Activated CD8-positive, alpha-beta memory T cell treated with anti-CD3 and anti-CD28 coated beads for 4 hours (primary cell): Measurements from ENCODE around the gene VWA7.
A peak's percentile ranks its signal among the peaks of the same experiment; 100 is the strongest.

Source experiments
- DNase-seq, 2 donors: peaks; one replicate each; pipeline ENCODE4 v3.0.0-alpha.2; 2020; ENCODE audit warnings: low read depth in 2 of 2

Gene VWA7

DNA sequence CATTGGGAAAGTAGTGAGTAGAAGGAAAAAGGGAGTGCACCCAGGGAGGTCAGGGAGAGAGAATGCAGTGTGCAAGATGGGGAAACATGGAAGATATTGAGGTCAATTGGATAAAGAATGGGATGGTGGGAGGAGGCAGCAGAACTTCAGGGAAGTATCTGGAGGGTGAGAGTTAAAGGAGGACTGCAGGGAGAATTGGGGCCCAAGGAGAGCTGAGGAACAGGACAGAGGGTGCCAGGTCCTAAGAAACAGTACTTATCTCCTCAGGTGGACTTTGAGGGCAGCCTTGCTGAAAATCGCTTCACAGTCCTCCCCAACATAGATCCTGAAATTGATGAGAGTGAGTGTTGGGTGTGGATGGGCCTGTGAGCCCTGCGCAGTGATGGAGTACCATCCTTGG lies 18.8 kb downstream of the VWA7 start:
- DNase-seq: no peak

DNA sequence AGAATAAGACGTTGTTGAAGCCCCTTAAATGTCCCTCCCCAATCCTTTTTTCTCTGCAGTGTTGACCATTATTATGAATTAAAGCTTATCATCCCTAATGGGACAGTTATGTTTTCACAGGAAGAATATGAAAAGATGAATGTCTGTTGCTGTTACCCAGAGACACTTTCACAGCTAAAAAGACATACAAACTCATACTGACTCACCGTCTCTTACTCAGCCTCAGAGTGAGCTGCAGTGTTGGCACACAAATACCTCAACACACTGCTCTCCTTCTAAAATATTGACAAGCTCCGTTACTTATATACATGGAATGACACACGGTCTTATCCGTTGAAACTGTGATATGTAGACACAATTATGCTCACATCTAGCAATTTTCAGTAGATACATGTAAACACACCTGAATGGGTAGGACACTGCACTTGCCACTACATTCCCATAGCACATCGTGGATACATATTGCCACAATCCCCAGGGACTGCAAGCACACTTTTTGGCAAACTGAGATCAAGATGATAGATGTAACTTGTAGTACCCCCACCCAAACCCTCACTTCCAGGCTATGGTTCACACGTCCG lies 24.3 kb downstream of the VWA7 start:
- DNase-seq: no peak

DNA sequence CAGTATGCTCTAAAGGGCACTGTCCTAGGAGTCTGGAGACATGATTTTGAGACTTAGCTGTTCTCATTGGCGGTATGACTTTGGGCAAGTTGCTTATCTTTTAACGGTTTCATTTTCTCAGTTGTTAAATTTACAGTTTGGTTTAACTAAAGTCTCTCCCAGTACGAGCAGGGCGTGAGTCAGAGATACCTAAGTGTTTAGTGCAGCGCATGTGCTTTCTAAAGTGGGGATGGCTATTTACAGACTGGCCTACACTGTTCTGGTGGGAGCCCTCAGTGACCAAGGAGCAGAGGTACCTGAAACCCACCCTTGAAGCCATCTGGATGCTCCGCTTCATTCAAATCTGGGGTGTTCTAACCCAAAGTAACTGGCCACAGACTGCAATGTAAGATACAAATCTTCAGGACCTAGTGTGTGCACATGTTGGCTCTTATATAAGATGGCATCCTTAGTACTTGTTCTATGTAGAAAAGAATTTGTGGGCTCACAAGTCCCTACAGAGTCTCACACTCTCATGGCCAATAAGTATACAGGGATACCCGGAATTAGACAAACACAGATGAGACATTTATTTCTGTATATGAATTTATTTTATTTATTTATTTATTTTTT lies 26.6 kb downstream of the VWA7 start:
- no peak for DNase-seq

DNA sequence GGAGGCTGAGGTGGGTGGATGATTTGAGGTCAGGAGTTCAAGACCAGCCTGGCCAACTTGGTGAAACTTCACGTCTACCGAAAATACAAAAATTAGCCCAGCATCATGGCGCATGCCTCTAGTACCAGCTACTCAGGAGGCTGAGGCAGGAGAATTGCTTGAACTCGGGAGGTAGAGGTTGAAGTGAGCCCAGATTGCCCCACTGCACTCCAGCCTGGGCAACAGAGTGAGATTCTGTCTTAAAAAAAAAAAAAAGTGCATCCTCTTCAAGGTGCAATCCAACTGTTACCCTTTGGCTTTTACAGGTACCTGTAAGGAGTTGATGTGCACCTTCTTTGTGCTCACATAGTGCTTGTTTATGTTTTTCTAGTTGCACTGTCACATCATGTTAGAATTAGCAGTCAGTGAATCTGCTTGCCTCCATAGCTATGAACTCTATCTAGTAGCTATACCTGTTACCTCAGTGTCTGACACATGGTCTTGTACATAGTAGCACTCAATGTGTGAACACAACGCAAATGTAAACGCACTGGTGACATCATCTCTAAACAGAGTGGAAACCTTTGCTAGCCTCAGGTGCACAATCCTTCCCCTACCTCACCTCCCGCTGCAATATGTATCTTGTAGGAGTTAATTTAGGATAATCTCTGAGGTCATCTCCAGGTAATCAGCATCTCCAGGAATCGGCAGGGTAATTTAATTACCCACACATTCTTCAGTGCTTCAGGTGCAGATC lies 27.7 kb downstream of the VWA7 start:
- DNase-seq: no peak

DNA sequence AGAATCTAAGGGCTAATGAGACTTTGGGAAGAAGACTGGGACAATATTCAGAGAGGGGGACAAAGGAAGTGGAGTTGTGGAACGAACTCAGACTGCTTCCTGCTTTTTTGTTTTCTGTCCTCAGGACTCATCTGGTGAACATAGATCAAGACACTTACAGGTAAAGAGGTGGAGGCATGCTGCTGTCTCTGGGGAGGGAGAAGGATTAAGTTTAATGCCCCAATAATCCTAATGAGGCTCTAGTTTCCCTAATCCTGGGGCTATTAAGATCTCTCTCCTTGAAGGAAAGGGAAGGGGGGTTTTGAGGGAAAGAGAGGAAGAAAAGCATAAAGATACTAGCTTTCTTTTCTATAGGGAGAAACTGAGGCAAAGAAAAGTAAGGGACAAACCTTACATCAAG lies 32.7 kb downstream of the VWA7 start:
- no peak for DNase-seq

DNA sequence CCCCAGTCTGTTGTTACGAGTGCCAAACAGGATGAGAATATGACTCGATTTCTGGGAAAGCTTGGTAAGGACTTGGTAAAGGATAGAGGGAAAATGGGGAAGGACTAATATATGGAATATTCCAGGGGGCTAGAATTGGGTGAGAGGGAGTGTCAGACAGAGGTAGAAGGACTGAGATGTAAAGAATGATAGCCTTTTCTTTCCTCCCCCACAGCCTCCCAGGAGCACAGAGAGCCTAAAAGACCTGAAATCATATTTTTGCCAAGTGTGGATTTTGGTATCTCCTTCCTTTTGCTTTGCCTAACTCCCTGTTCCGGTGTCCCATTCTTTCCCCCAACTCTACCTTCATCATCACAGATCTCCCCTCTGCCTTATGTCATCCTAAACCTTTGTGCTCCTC lies 34.2 kb downstream of the VWA7 start:
- DNase-seq: no peak

DNA sequence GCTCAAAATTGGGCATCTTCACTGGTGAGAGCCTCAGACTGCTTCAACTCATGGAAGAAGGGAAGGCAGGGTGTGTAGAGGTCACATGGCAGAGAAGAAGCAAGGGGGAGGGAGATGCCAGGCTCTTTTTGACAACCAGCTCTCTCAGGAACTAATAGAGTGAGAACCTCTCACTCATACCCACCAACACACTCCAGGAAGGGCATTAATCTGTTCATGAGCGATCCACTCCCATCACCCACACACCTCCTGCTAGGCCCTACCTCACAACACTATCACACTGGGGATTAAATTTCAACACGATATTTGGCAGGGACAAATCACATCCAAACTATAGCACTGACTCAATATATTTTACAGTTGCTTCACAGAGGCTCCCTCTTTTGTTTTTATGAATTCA lies 35.3 kb downstream of the VWA7 start:
- no peak for DNase-seq

DNA sequence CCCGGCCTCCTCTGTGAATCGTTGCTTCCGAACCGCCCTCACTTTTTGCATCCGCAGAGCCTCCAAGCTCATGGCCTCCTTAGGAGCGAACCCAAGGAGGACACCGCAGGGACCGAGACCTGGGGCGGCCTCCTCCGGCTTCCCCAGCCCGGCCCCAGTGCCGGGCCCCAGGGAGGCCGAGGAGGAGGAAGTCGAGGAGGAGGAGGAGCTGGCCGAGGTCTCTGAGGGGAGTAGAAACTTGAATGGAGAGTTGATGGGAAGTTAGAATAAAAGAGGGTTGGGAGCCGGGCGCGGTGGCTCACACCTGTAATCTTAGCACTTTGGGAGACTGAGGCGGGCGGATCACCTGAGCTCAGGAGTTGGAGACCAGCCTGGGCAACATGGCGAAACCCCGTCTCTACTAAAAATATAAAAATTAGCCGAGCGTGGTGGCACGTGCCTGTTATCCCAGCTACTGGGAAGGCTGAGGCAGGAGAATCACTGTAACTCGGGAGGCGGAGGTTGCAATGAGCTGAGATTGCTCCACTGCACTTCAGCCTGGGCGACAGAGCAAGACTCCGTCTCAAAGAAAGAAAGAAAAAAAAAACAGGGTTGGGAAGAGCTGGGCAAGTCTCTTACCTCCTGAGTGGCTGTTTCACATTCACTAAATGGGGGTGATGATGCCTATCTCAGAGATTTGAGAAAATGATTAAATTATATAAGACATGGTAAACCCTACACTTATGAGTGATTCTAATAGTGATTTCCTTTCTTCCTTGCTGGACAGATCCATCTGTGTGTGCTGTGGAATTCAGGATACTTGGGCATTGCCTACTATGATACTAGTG lies 36.5 kb downstream of the VWA7 start:
- DNase-seq: no peak

DNA sequence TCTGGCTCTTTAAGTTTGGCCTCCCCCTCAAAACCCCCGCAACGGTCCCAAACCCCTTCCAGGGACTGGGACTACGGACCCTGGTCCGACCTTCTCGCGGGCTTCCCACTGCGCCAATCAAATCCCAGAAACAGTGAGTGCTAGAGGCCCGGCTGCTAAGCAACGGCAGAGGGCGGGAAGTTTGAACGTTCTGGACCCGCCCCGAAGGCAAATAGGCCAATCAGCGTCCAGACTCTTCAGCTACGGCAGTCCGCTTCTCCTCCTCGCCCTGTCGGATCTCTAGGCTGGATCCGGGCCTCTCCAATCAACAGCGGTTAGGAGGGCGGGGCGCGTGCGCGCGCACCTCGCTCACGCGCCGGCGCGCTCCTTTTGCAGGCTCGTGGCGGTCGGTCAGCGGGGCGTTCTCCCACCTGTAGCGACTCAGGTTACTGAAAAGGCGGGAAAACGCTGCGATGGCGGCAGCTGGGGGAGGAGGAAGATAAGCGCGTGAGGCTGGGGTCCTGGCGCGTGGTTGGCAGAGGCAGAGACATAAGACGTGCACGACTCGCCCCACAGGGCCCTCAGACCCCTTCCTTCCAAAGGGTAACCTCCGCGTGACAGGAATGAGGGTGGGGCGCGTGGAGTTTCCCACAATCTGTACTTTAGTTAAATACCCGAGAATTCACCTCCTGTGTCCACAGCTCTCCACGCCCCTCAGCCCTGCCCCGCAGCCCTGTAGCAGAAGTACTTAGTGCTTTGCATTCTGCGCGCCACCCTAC lies 37.3 kb downstream of the VWA7 start, which contains the start of gene MSH5:
Gene MSH5, plus strand, starts transcription at position 367 of the 758 bp plus-strand sequence. CDS start 462 bp downstream, outside the sequence.
- peak; percentile 92 for DNase-seq

DNA sequence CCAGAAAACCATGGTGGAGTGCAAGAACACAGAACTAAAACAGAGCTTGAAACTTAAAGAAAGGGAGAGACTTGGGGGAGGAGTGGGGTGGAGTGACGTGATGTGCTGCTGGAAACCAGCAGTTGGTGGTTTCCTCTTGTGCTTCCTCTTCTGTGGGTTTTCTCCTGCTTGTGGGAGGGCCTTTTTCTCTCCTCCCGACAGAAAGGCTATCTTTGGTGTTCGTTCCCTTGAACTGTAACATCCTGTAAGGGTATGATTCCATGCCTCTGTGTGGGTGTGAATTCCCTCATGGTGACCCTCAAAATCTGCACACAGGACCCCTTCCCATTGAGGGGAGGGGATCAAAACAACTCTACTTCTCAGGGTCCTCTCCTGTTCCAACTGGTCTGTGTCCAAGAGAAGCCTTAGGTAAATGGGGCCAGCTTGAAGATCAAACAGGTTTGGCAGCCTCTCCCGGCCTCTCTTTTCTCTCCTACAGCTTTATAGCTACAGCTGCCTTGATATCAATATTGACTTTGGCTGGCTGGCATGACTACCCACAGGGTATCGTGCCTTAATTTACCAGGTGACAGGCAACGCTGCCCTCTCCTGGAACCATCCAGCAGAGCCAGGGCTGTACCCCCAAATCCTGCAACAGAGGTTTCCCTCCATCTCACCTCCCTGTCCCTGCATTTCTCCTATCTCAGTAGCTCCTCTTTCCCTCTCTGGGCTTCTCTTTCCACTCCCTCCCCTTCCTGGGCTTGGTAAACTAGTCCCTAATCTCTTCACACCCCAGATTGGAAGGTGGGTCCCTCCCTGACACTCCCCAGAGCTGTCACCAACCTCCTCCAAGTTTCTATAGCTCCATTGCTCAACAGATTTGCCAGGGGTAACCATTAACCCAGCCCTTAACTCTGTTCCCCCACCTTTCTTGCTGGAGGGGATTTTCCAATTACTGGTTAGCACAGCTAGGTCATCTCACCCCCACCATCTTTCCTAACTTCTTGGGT lies 38.8 kb downstream of the VWA7 start:
- peak in 1 of 2 donors; percentile 45 for DNase-seq

DNA sequence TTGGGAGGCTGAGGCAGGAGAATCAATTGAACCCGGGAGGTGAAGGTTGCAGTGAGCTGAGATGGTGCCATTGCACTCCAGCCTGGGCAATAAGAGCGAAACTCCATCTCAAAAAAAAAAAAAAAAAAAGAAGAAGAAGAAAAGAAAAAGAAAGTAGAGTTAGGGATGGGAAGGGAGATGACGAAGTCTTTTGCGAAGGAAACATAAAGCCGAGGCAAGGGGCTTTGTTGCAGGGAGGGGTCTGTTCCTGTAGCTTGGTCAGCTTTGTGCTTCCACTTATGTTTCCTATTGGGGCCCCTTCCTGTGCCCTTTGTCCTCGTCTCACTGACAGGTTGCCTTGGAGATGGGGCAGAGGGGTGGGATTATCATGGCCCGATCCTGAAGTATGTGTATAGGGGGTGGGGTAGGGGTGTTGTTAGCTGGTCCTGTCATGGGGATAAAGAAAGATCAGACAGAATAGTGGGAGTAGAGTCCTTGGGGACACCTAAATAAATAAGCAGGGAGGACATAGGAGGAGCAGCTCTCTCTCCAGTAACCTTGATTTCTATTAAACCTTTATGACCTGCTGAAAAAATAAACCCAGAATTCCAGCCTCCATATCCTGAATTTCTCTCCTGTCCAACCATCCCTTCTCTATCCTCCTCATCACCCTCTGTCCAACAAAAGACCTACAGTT lies 39.7 kb downstream of the VWA7 start:
- no peak for DNase-seq

DNA sequence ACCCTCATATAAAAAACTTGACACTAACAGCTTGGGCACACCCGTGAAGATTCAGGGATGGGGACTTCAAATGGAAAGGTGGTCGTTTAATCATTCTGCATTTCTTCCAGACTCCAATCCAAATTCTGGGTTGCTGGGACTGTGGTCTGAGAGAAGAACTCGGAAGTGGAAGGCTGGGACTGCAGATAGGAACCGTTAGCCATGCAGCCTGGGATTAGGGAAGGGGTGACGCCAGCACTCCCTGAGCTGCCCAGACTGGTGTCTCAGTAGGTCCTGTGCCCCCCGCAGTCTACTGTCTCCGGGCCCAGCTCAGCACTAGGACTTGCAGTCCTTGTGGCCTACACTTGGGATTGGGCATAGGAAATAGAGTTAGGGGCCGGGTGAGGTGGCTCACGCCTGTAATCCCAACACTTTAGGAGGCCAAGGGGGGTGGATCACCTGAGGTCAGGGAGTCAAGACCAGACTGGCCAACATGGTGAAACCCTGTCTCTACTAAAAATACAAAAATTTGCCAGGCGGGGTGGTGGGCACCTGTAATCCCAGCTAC lies 40.3 kb downstream of the VWA7 start:
- no peak for DNase-seq

DNA sequence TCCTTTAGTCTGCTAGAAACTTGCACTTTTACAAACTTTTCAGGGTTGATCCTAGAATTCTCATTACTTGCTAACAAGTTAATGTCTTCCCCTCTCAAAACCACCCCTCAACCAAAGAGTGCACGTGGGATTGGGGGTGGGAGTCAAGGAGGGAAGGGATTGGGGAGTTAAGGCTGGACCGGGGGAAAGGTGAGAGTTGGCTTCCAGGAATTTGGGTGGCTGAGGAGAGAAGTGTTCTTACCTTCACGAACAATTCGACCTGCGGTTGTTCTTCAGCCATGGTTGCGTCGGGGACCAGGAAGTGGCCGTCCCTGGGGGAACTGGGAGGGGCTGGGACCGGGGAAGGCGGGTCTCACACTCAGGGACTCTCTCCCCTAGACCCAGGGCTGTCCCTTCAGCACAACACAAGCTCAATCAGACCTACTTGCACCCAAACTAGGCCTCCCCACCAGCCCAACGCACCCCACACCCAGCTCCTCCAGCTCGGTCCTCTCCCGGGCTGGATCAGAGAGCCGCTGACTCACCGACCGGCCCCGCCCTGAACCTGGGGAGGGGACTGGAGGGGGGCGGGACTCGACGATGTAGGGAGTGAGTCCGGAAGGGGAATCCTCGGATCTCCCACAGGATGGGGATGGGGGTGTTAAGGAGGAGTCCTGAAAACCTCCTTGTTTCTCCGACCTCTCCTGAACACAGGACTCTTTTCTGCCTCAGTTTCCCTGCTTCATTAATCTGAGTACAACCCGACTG lies 40.9 kb downstream of the VWA7 start, which contains the start of gene CLIC1:
Gene CLIC1, minus strand, starts transcription at position 510 of the 747 bp plus-strand sequence. Its CDS starts 230 bp downstream, at position 280.
- DNase-seq: peak; percentile 53 to 59

DNA sequence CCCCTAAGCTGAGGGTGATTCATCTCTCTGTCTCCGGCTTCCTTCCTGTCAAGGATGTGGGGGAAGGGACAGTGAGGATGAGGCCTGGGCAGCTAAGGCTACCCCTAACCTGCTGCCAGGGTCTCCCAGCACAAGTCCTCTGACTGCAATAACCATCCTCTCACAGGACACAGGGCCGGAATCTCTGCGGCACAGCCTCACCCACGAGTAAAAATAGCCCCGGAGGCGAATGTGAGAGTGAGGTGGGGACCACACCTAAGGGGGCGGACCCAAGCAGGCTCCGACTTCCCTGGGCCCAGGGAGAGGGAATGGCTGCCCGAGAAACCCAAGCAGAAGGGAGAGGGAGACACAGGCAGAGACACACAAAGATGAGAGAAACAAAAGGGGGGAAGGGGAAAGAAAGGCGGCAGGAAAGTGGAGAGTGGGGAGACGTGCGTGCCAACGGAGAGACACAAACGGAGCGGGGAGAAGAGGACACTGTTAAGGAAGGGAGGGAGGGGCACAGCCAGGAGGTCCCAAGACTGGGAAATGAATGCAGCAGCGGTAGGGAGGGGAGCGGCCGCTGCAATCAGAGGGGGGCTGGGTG lies 42.2 kb downstream of the VWA7 start:
- peak in 1 of 2 donors; percentile 47 for DNase-seq

DNA sequence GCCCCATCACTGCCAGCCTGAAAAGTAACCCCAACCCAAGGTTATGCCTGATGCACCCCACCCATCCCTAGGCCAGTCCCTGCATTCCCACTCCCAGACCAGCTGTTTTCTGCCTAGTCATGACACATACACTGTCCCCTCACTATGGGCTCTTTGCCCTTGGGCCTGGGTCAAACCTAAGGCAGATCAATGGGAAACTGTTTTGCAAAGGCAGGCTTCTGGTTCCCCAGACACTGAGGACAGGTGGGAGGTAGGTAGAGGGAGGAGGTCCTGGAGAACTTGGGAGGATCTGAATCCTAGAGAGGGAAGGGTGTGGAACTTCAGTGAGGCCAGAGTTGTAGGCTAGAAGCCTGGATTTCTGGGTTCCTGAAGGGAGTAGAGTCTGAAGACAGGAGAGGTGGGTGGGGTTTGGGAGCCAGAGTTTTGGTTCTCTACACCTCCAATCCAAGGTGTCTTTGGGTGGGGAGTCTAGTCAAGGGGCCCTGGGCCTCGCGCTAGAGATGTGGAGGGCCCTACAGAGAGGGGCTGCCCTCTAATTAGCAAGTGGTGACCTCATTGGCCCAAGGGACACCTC lies 42.8 kb downstream of the VWA7 start:
- no peak for DNase-seq

DNA sequence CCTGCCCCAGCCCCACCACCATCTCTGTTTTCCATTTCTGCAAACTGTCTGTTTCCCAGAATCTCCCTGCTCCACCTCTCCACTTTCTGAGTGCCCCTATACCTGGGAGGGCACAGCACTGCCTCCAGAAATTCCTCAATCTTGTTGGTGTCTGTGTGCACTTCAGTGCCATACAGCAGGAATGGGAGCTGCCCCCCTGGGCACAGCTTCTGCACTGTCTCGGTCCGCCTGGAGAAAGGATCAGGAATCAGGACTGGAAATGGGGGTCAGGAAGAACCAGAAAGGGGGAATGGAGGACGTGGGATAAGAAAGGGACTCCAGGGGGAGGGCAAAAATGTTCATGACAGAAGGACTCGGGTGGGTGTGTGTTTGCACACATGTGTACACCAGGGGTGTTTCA lies 43.4 kb downstream of the VWA7 start:
- no peak for DNase-seq

DNA sequence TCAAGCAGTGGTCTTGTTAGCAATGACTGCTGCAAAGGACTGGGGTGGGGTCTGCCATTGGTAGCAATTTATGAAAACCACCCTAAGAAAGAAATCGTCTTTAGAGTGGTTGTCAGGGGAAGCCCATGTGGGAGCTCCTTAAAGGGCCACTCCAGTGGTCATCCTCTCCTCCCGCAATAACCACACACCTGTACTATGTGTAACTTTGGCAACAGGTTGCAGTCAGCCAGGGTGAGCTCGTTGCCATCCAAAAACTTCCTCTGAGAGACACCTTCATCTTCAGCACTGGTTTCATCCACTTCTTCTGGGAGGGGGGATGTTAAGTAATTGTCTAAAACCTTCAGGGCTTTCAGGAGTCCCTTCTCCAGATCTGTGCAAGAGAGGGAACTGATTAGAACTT lies 45.1 kb downstream of the VWA7 start:
- DNase-seq: no peak

DNA sequence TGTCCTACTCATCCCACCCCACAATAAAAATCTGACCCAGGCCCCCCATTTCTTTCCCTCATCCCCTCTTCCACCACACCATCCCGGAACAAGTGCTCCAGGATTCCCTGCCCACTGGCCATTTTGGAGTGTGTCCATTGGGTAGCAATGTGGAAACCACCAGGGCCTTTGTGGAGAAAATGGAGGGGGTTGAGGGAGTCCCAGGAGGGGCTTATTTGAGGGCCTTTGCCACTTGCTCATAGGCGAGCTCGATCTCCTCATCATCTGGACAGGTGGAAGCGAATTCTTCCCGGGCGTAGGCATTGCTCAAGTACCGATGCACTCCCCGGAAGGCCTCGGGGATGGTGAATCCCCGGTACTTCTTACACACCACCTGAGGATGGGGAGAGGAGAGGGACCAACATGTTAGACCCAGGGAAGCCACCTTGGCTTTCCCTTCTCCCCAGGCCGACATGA lies 46.5 kb downstream of the VWA7 start:
- DNase-seq: no peak
